GM12878 (cell line): ENCODE data around the gene COL25A1. TPM values are rescaled to one million over a fixed set of nuclear protein-coding genes. Genes with fewer than 3 reads are reported as not detected.

Source experiments
- ATAC-seq: fragments of 200-7000 bp; cut with Tn5 transposase; 3 replicates; pipeline ENCODE4 v1.9.1; 2020; ENCODE audit warnings: mild to moderate bottlenecking, moderate library complexity
- BruUV-seq: library from RNA; stranded (reverse); fragments of 400-500 nt; replicated peaks from 2 replicates; lab custom pipeline; 2021; lab: Mats Ljungman, UMichigan
- CTCF ChIA-PET: fragments of 300-600 bp; sonication (Branson Sonifier 250); formaldehyde crosslinking; extraction: SDS; loops from one replicate; lab custom pipeline; 2021; ENCODE audit warnings: inconsistent platforms; lab: Yijun Ruan, JAX
- POLR2A ChIA-PET: fragments of 350-600 bp; formaldehyde crosslinking; extraction: SDS; loops from one replicate; lab custom pipeline; 2021; ENCODE audit warnings: inconsistent platforms; lab: Charles Lee
- RAD21 ChIA-PET: fragments of 300-600 bp; sonication (Branson Sonifier 250); formaldehyde crosslinking; loops from one replicate; lab custom pipeline; 2023; ENCODE audit warnings: antibody characterized with exemption; ENCODE audit not compliant: unreplicated experiment; lab: Charles Lee
- SMC1A ChIA-PET: fragments of 300-600 bp; sonication (Branson Sonifier 250); formaldehyde crosslinking; loops from one replicate; lab custom pipeline; 2023; ENCODE audit not compliant: unreplicated experiment, uncharacterized antibody; lab: Charles Lee
- DNase-seq: peaks from one replicate; pipeline ENCODE4 v3.0.0-alpha.2; 2011; ENCODE audit warnings: low read depth, low spot score
- FAIRE-seq: peaks from 3 replicates; lab custom pipeline; 2011; peaks lifted over from hg19 to GRCh38; lab: Jason Lieb, UNC
- H2AFZ ChIP-seq: 2 replicates; pipeline ENCODE4 v1.6.0; 2011; ENCODE audit warnings: low read depth, low read length, control low read depth; ENCODE audit not compliant: control insufficient read depth
- H3K27ac ChIP-seq: 2 replicates; pipeline ENCODE4 v1.5.1; 2011; ENCODE audit warnings: control low read depth; ENCODE audit not compliant: control insufficient read depth, insufficient read depth
- H3K27me3 ChIP-seq, 2 experiments: replicated peaks in 1 of 2; 2 replicates each; pipeline versions ENCODE4 v1.6.0 to v1.6.1; 2011; ENCODE audit warnings: low read length in 1 of 2; ENCODE audit not compliant: control insufficient read depth in 2 of 2, insufficient read depth in 2 of 2
- H3K36me3 ChIP-seq, 2 experiments: 2 replicates each; pipeline ENCODE4 v1.5.1; 2011; ENCODE audit warnings: low read length in 1 of 2; ENCODE audit not compliant: control insufficient read depth in 2 of 2, insufficient read depth in 2 of 2
- H3K4me1 ChIP-seq: 2 replicates; pipeline ENCODE4 v1.6.1; 2011; ENCODE audit warnings: mild to moderate bottlenecking, low read length, moderate library complexity, mixed read lengths; ENCODE audit not compliant: control insufficient read depth, insufficient read depth
- H3K4me2 ChIP-seq: 2 replicates; pipeline ENCODE4 v1.6.0; 2011; ENCODE audit warnings: control low read depth; ENCODE audit not compliant: control insufficient read depth, insufficient read depth
- H3K4me3 ChIP-seq: fragments of 200-600 bp; sonication (generic); 2 replicates; pipeline ENCODE4 v1.5.1; 2016
- H3K79me2 ChIP-seq: 2 replicates; pipeline ENCODE4 v1.6.0; 2011; ENCODE audit warnings: low read length; ENCODE audit not compliant: control insufficient read depth, insufficient read depth
- H3K9ac ChIP-seq: 2 replicates; pipeline ENCODE4 v1.8.0; 2011; ENCODE audit warnings: low read length, control low read depth, mixed read lengths; ENCODE audit not compliant: control insufficient read depth, insufficient read depth
- H3K9me3 ChIP-seq: replicated peaks from 3 replicates; pipeline ENCODE4 v1.5.1; 2011; ENCODE audit warnings: mild to moderate bottlenecking, low read length; ENCODE audit not compliant: control insufficient read depth, insufficient read depth
- H4K20me1 ChIP-seq: 2 replicates; pipeline ENCODE4 v1.6.0; 2011; ENCODE audit not compliant: control insufficient read depth, insufficient read depth
- BMI1 ChIP-seq: fragments of 450-650 bp; IDR thresholded peaks from 2 replicates; pipeline ENCODE4 v1.6.1; 2016; ENCODE audit warnings: mild to moderate bottlenecking, moderate library complexity, borderline replicate concordance
- CEBPB ChIP-seq, 2 experiments: fragments of 150-350 bp in 1 of 2; IDR thresholded peaks; 2 replicates each; pipeline ENCODE4 v1.6.1; 2012 to 2014; ENCODE audit warnings: low read depth in 2 of 2, low read length in 2 of 2, borderline replicate concordance in 1 of 2, inconsistent platforms in 1 of 2
- CHD2 ChIP-seq: IDR thresholded peaks from 2 replicates; pipeline ENCODE4 v1.6.1; 2011; ENCODE audit warnings: low read depth, low read length, improper control_type of control experiment, borderline replicate concordance
- CREM ChIP-seq: IDR thresholded peaks from 2 replicates; pipeline ENCODE4 v1.6.1; 2014; ENCODE audit warnings: antibody characterized with exemption, low read depth
- MTA2 ChIP-seq: fragments of 450-650 bp; IDR thresholded peaks from 2 replicates; pipeline ENCODE4 v1.6.1; 2016; ENCODE audit warnings: low read depth, mild to moderate bottlenecking, moderate library complexity
- MTA3 ChIP-seq: IDR thresholded peaks from 2 replicates; pipeline ENCODE4 v1.6.1; 2012; ENCODE audit warnings: low read length, inconsistent platforms, borderline replicate concordance
- SREBF1 ChIP-seq: IDR thresholded peaks from 2 replicates; pipeline ENCODE4 v1.6.1; 2012; ENCODE audit warnings: mild to moderate bottlenecking, low read length
- USF1 ChIP-seq: IDR thresholded peaks from 2 replicates; pipeline ENCODE4 v1.6.1; 2011; ENCODE audit warnings: borderline replicate concordance, low read depth, mild to moderate bottlenecking, moderate library complexity, mixed read lengths, low read length; ENCODE audit not compliant: insufficient read depth; ENCODE audit errors: extremely low read length
- YBX1 ChIP-seq: fragments of 450-650 bp; IDR thresholded peaks from 2 replicates; pipeline ENCODE4 v1.6.1; 2016; ENCODE audit warnings: antibody characterized with exemption
- ZNF207 ChIP-seq: fragments of 450-650 bp; IDR thresholded peaks from 2 replicates; pipeline ENCODE4 v1.6.1; 2014; ENCODE audit warnings: antibody characterized with exemption, mild to moderate bottlenecking, borderline replicate concordance
- ZNF384 ChIP-seq: IDR thresholded peaks from 2 replicates; pipeline ENCODE4 v1.6.1; 2012; ENCODE audit warnings: low read depth, mild to moderate bottlenecking, low read length, improper control_type of control experiment, borderline replicate concordance
- WGBS: methylation state at CpG from one replicate; pipeline ENCODE4 v1.1.6; 2016; ENCODE audit warnings: low lambda C conversion rate; ENCODE audit not compliant: insufficient replicate concordance, insufficient coverage; ENCODE audit errors: missing lambda C conversion rate; 5-methylcytosine and 5-hydroxymethylcytosine counted together
- in situ Hi-C: fragments of 300-500 bp; cut with MboI; formaldehyde crosslinking; loops from 9 replicates; pipeline ENCODE4 v1.14.3; 2018; ENCODE audit warnings: mixed read lengths
- intact Hi-C: fragments of 100-400 bp; cut with micrococcal nuclease; formaldehyde crosslinking; loops from one replicate; pipeline ENCODE4 v1.14.2; 2022; ENCODE audit not compliant: unreplicated experiment
- polyA plus RNA-seq, 11 experiments: library from polyadenylated mRNA; depleted of rRNA in 4 of 11; unstranded in 6 of 11; stranded (reverse) in 5 of 11; fragments of >200 nt; fragmentation: Nextera tagmentation in 4 of 11; fragmentation: Illumina TruSeq in 1 of 11; extraction: Ambion mirVana in 4 of 11; extraction: Trizol in 1 of 11; gene quantifications; 1 replicate in 1 of 11; 2 replicates in 10 of 11; pipeline versions ENCODE4 v1.2.1 to v1.2.3, GENCODE V29; 2011 to 2016; ENCODE audit warnings: inconsistent platforms in 2 of 11, missing spikeins in 2 of 11, low read depth in 1 of 11
- total RNA-seq, 4 experiments: library from RNA; depleted of rRNA in 3 of 4; stranded (reverse); fragments of >200 nt in 3 of 4; fragmentation: Illumina TruSeq in 1 of 4; extraction: Trizol in 1 of 4; gene quantifications; 2 replicates each; pipeline versions ENCODE4 v1.2.1 to v1.2.3, GENCODE V29; 2013 to 2021

The COL25A1 gene
- total and polyA plus RNA-seq, 10 of the 15 experiments (the other 5 are each of a cell fraction or from before 2014, with no cell fraction given) = 0.01 to 0.26 (median 0.12) TPM; not detected in 6

GRCh38 chr4:109005523-109005922 lies 296.9 kb downstream of the COL25A1 start:
- WGBS = 35% methylated on average over 1 of the region's 1 CpG
- Histone ChIP-seq H3K36me3 (no peaks in the 10 kb centered on the region), H3K79me2 (no peaks in the 10 kb centered on the region), H3K9me3 (no peaks in the 10 kb centered on the region), H3K4me1 (no peaks in the 10 kb centered on the region), H3K9ac (no peak overlapping the region), H4K20me1 (no peaks in the 10 kb centered on the region), H3K4me2 (no peak overlapping the region), H3K27me3 (no peaks in the 10 kb centered on the region), H3K4me3 (no peak overlapping the region), H3K27ac (no peak overlapping the region), H2AFZ (no peak overlapping the region)
- TF ChIP-seq CREM = no peak
- no peak for TF ChIP-seq ZNF207
- TF ChIP-seq USF1 = no peak
- TF ChIP-seq CEBPB (IDR thresholded peaks at IDR 0.05; ENCODE audit: borderline replicate concordance in 1 of 2, low read depth in 2 of 2, low read length in 2 of 2) = no peak
- no peak for TF ChIP-seq SREBF1
- no peak for TF ChIP-seq MTA3
- TF ChIP-seq CHD2 = no peak
- no peak for TF ChIP-seq MTA2
- no peak for TF ChIP-seq BMI1
- TF ChIP-seq YBX1 = no peak
- no peak for TF ChIP-seq ZNF384
- ATAC-seq (no peak), FAIRE-seq (no peak), DNase-seq (no peak)
- intact Hi-C loops (no loop called here), in situ Hi-C loops (no loop called here)
- RAD21 ChIA-PET = no interaction called here
- BruUV-seq = no TSS peak
- POLR2A ChIA-PET = interaction anchor here (0.6 kb wide), 1 partner anchor 219 kb away, joined by 4 read pairs; no protein-coding TSS in a partner anchor
- CTCF ChIA-PET = interaction anchor here (0.6 to 0.9 kb wide), 3 partner anchors 288 to 999 kb away, joined by 3 to 4 read pairs (median 3); no protein-coding TSS in a partner anchor
- SMC1A ChIA-PET = no interaction called here
